Fibroblast of mammary gland (primary cell): ENCODE results near the gene FBXO10.
"Not testable (repeated sequence)": the region's sequence is repeated elsewhere in the genome, so short reads cannot be mapped to it uniquely, and the experiment has no call there.

Experiments
- DNase-seq: peaks from one replicate; pipeline ENCODE4 v3.0.0-alpha.2; 2010; ENCODE audit warnings: low read depth
- H3K4me3 ChIP-seq: 2 replicates; pipeline ENCODE4 v1.5.1; 2011; ENCODE audit warnings: low read depth, mild to moderate bottlenecking, low read length, moderate library complexity; ENCODE audit not compliant: control insufficient read depth
- TF ChIP-seq, protein P1 (sequence below): conservative IDR thresholded peaks from 2 replicates; pipeline ENCODE4 v1.5.1; 2011; ENCODE audit warnings: low read depth, low read length, inconsistent platforms; ENCODE audit not compliant: control insufficient read depth, insufficient read depth

Gene FBXO10

GRCh38 chr9:37611961-37612360 lies 35.8 kb upstream of the FBXO10 start:
- TF ChIP-seq, protein P1, sequence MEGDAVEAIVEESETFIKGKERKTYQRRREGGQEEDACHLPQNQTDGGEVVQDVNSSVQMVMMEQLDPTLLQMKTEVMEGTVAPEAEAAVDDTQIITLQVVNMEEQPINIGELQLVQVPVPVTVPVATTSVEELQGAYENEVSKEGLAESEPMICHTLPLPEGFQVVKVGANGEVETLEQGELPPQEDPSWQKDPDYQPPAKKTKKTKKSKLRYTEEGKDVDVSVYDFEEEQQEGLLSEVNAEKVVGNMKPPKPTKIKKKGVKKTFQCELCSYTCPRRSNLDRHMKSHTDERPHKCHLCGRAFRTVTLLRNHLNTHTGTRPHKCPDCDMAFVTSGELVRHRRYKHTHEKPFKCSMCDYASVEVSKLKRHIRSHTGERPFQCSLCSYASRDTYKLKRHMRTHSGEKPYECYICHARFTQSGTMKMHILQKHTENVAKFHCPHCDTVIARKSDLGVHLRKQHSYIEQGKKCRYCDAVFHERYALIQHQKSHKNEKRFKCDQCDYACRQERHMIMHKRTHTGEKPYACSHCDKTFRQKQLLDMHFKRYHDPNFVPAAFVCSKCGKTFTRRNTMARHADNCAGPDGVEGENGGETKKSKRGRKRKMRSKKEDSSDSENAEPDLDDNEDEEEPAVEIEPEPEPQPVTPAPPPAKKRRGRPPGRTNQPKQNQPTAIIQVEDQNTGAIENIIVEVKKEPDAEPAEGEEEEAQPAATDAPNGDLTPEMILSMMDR = no peak
- no peak for DNase-seq
- no peak overlapping the region for H3K4me3 ChIP-seq

GRCh38 chr9:37611014-37611413 lies 34.8 kb upstream of the FBXO10 start:
- DNase-seq = no peak
- TF ChIP-seq, protein P1 = no peak
- H3K4me3 ChIP-seq = no peak overlapping the region

DNA sequence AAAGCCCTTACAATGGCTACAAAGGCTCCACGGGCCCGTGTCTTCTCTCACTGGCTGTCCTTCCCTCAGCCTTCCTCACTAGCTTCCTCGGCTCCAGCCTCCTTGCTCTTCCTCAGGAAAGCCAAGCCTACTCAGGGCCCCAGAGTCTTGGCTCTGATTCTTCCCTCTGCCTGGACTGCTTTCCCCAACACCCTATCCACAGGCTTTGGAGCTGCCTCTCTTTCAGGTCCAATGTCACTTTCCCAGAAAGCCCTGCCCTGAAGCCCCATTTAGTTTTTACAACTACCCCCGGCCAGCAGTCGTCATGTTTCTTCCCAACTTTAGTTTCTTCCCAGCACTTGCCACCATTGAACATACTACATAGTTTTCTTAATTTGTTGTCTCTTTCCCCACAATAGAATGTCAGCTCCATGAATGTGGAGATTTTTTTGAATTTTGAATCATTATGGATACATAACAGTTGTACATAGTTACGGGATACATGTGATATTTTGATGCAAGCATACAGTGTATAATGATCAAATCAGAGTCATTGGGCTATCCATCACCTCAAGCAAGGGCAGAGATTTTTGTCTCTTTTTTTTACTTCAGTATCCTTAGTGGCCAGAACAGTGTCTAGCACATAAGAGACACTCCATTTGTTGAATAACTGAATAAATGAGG lies 33.7 kb upstream of the FBXO10 start:
- TF ChIP-seq, protein P1 = no peak
- no peak for DNase-seq
- H3K4me3 ChIP-seq = no peak overlapping the region

GRCh38 chr9:37608250-37608649 lies 32.1 kb upstream of the FBXO10 start:
- no peak for DNase-seq
- H3K4me3 ChIP-seq = no peak overlapping the region
- TF ChIP-seq, protein P1 = no peak

DNA sequence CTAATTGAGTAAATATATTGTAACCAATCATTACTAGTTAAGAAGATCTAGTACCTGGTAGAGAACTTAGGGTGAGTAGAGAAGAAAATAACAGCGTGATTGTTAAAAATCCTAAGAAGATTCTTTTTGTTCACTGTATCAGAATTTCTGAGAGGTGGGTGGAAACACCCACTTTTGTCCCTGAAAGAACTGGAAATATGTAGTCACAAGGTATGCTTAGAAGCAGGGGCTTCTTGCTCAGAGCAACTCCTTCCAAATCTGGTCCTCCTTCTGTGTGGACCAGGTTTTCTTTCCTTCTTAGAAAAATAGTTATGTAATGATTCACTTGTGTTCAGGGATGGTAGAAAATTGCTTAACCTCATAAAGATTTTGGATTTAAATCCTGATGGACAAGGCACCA lies 28.1 kb upstream of the FBXO10 start:
- DNase-seq = no peak
- no peak overlapping the region for H3K4me3 ChIP-seq
- TF ChIP-seq, protein P1 = no peak

GRCh38 chr9:37602817-37603216 lies 26.6 kb upstream of the FBXO10 start:
- H3K4me3 ChIP-seq = no peak overlapping the region
- TF ChIP-seq, protein P1 = no peak
- DNase-seq = peak; percentile 54

- not testable (repeated sequence) for DNase-seq
Measured at GRCh38 chr9:37602061-37602460, 25.9 kb upstream of the FBXO10 start.

More at GRCh38 chr9:37602061-37602460, 25.9 kb upstream of the FBXO10 start:
- H3K4me3 ChIP-seq = not testable (repeated sequence)
